ENCODE results near the gene F7. TPM values are rescaled to one million over a fixed set of nuclear protein-coding genes. Genes with fewer than 3 reads are reported as not detected.

The F7 gene
- total and polyA plus RNA-seq, 9 of the 15 experiments (the other 6 are each of a cell fraction or from before 2014, with no cell fraction given) = not detected

DNA sequence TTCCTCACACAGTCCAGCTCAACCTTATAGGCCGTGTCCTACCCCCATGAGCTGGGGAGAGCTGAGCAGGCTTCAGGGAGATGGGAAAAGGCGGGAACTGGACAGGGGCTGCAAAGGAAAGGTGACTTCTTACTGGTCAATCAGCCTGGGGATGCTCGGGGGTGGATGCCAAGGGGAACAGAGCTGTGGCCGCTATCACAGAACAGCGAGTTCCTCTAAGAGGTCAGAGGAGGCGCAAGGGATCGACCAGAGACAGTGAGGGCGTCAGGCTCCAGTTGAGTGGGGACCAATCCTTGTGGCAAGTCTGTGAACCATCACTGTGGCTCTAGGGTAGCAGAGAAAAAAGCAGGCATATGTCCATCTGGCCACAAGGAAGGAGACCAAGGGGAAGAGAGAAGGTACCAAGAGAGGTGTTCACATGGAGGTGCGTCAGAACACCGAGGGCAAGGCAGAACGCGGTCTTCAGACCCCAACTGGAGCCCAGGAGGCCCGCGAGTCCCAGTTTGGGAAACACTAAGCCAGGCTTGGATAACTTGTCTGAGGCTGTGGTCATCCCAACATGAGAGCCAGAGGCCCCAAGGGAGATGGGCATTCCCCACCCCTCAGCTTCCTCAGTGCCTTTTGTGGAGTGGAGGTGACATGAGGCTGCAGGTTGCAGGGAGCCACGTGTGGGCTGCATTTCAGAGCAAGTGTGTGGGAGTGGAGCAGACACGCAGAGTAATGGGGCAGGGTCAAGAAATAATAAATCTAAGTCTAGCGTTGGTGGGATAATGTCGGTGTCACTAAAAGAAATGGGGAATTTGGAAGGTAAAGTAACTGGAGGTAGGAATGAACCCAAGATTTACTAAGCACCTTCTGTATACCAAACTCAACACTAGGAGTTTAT is 20.9 kb downstream of the F7 start:
- ChIA-PET POLR2A (no interaction called here), CTCF (ENCODE audit: low intra/inter-chr PET ratio) (no interaction called here)
- no peaks in the 10 kb centered on the region for H4K20me1 ChIP-seq (replicated peaks; ENCODE audit: control insufficient read depth, insufficient read depth, low read length)
- DNase-seq (ENCODE audit: extremely low read depth in 1 of 4, low spot score in 3 of 4) (no peak), ATAC-seq (no peak), FAIRE-seq (no peak)
- no peak overlapping the region for H3K4me3 ChIP-seq
- peaks cover 0 to 23% of the 10 kb centered on the region in 2 experiments; a peak in 2 of 5 replicates for H3K4me1 ChIP-seq (replicated peaks in 1 of 2; ENCODE audit: control insufficient read depth in 2 of 2, insufficient read depth in 2 of 2, low read length in 2 of 2)
- H3K9ac ChIP-seq (ENCODE audit: insufficient read depth in 1 of 2, low read depth in 2 of 2, low read length in 2 of 2) = no peak overlapping the region
- H3K4me2 ChIP-seq (ENCODE audit: insufficient read depth, low read length) = no peak overlapping the region
- no peaks in the 10 kb centered on the region for H3K36me3 ChIP-seq (ENCODE audit: control insufficient read depth, insufficient read depth, low read length)
- H3K27ac ChIP-seq (ENCODE audit: extremely low read depth, low read depth, low read length) = no peak overlapping the region
- H3K9me1 ChIP-seq (ENCODE audit: control insufficient read depth, insufficient read depth, low read length) = no peaks in the 10 kb centered on the region
- H3K9me3 ChIP-seq (replicated peaks; ENCODE audit: control insufficient read depth, insufficient read depth, low read depth, low read length) = no peaks in the 10 kb centered on the region
- intact Hi-C loops (cut with micrococcal nuclease) (no loop called here), in situ Hi-C loops (cut with MboI) (no loop called here)
- BruUV-seq (replicated peaks) = no TSS peak
- no peak overlapping the region for H2AFZ ChIP-seq (ENCODE audit: low read depth, low read length)
- 5% methylated on average over 13 of the region's 18 CpGs for WGBS (ENCODE audit: insufficient coverage, low coverage, missing lambda C conversion rate)
- peaks cover 0 to 43% of the 10 kb centered on the region in 2 experiments; a peak in 2 of 5 replicates for H3K27me3 ChIP-seq (ENCODE audit: control insufficient read depth in 2 of 2, insufficient read depth in 2 of 2, low read length in 2 of 2)
- no peaks in the 10 kb centered on the region for H3K79me2 ChIP-seq (ENCODE audit: control insufficient read depth, insufficient read depth, low read length)
- TF ChIP-seq ZNF695 (CRISPR knock-in tag; IDR thresholded peaks at IDR 0.05) (no peak), NR3C1 (CRISPR knock-in tag; IDR thresholded peaks at IDR 0.05) (no peak), CBX2 (IDR thresholded peaks at IDR 0.05; ENCODE audit: insufficient read depth, low read length, poor library complexity, severe bottlenecking) (no peak), PHTF2 (CRISPR knock-in tag; IDR thresholded peaks at IDR 0.05) (no peak), TARDBP (IDR thresholded peaks at IDR 0.05) (no peak), ZNF134 (CRISPR knock-in tag; conservative IDR thresholded peaks at IDR 0.05) (no peak), TOE1 (IDR thresholded peaks at IDR 0.05; ENCODE audit: borderline replicate concordance) (no peak), TOE1 (CRISPR knock-in tag; IDR thresholded peaks at IDR 0.05; ENCODE audit: borderline replicate concordance, low read depth) (no peak), ZNF197 (CRISPR knock-in tag; IDR thresholded peaks at IDR 0.05; ENCODE audit: low read depth) (no peak), SMAD1 (IDR thresholded peaks at IDR 0.05; ENCODE audit: low read depth, low read length, partially characterized antibody) (no peak), RBBP5 (IDR thresholded peaks at IDR 0.05; ENCODE audit: borderline replicate concordance, insufficient read depth, low read length, poor library complexity, severe bottlenecking) (no peak), MTF1 (CRISPR knock-in tag; IDR thresholded peaks at IDR 0.05; ENCODE audit: borderline replicate concordance) (no peak)
- TF ChIP-seq, protein P1, sequence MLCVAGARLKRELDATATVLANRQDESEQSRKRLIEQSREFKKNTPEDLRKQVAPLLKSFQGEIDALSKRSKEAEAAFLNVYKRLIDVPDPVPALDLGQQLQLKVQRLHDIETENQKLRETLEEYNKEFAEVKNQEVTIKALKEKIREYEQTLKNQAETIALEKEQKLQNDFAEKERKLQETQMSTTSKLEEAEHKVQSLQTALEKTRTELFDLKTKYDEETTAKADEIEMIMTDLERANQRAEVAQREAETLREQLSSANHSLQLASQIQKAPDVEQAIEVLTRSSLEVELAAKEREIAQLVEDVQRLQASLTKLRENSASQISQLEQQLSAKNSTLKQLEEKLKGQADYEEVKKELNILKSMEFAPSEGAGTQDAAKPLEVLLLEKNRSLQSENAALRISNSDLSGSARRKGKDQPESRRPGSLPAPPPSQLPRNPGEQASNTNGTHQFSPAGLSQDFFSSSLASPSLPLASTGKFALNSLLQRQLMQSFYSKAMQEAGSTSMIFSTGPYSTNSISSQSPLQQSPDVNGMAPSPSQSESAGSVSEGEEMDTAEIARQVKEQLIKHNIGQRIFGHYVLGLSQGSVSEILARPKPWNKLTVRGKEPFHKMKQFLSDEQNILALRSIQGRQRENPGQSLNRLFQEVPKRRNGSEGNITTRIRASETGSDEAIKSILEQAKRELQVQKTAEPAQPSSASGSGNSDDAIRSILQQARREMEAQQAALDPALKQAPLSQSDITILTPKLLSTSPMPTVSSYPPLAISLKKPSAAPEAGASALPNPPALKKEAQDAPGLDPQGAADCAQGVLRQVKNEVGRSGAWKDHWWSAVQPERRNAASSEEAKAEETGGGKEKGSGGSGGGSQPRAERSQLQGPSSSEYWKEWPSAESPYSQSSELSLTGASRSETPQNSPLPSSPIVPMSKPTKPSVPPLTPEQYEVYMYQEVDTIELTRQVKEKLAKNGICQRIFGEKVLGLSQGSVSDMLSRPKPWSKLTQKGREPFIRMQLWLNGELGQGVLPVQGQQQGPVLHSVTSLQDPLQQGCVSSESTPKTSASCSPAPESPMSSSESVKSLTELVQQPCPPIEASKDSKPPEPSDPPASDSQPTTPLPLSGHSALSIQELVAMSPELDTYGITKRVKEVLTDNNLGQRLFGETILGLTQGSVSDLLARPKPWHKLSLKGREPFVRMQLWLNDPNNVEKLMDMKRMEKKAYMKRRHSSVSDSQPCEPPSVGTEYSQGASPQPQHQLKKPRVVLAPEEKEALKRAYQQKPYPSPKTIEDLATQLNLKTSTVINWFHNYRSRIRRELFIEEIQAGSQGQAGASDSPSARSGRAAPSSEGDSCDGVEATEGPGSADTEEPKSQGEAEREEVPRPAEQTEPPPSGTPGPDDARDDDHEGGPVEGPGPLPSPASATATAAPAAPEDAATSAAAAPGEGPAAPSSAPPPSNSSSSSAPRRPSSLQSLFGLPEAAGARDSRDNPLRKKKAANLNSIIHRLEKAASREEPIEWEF (CRISPR knock-in tag; IDR thresholded peaks at IDR 0.05) = no peak
- TF ChIP-seq, protein P2, sequence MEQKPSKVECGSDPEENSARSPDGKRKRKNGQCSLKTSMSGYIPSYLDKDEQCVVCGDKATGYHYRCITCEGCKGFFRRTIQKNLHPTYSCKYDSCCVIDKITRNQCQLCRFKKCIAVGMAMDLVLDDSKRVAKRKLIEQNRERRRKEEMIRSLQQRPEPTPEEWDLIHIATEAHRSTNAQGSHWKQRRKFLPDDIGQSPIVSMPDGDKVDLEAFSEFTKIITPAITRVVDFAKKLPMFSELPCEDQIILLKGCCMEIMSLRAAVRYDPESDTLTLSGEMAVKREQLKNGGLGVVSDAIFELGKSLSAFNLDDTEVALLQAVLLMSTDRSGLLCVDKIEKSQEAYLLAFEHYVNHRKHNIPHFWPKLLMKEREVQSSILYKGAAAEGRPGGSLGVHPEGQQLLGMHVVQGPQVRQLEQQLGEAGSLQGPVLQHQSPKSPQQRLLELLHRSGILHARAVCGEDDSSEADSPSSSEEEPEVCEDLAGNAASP (IDR thresholded peaks at IDR 0.05) = no peak
